AG09309 (cell line): ENCODE results near the gene ACTR1A.
A peak's percentile ranks its signal among the peaks of the same experiment; 100 is the strongest.

Experiments
- DNase-seq: peaks from one replicate; pipeline ENCODE4 v3.0.0-alpha.2; 2010; ENCODE audit warnings: low read depth
- H3K4me3 ChIP-seq: 2 replicates; pipeline ENCODE4 v1.5.1; 2011; ENCODE audit warnings: mild to moderate bottlenecking, low read depth, low read length, moderate library complexity; ENCODE audit not compliant: control insufficient read depth
- TF ChIP-seq, protein P1 (sequence below): IDR thresholded peaks from 2 replicates; pipeline ENCODE4 v1.5.1; 2011; ENCODE audit warnings: mild to moderate bottlenecking, low read depth, low read length, inconsistent platforms; ENCODE audit not compliant: insufficient read depth, control insufficient read depth; ENCODE audit errors: missing control alignments

The ACTR1A gene

DNA sequence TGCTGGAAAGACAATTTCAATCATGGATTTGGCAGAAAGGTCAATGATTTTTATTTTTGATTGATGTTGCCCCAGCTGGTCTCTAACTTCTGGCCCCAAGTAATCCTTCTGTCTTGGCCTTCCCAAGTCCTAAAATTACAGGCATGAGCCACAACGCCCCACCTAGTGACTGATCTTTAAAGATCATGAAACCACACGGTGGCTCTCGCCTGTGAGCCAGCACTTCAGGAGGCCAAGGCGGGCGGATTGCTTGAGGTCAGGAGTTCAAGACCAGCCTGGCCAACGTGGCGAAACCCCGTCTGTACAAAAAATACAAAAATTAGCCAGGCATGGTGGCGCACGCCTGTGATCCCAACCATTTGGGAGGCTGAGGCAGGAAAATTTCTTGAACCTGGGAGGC, 38.5 kb downstream of the ACTR1A start:
- TF ChIP-seq, protein P1, sequence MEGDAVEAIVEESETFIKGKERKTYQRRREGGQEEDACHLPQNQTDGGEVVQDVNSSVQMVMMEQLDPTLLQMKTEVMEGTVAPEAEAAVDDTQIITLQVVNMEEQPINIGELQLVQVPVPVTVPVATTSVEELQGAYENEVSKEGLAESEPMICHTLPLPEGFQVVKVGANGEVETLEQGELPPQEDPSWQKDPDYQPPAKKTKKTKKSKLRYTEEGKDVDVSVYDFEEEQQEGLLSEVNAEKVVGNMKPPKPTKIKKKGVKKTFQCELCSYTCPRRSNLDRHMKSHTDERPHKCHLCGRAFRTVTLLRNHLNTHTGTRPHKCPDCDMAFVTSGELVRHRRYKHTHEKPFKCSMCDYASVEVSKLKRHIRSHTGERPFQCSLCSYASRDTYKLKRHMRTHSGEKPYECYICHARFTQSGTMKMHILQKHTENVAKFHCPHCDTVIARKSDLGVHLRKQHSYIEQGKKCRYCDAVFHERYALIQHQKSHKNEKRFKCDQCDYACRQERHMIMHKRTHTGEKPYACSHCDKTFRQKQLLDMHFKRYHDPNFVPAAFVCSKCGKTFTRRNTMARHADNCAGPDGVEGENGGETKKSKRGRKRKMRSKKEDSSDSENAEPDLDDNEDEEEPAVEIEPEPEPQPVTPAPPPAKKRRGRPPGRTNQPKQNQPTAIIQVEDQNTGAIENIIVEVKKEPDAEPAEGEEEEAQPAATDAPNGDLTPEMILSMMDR: no peak
- no peak for DNase-seq
- H3K4me3 ChIP-seq: no peak overlapping the region

DNA sequence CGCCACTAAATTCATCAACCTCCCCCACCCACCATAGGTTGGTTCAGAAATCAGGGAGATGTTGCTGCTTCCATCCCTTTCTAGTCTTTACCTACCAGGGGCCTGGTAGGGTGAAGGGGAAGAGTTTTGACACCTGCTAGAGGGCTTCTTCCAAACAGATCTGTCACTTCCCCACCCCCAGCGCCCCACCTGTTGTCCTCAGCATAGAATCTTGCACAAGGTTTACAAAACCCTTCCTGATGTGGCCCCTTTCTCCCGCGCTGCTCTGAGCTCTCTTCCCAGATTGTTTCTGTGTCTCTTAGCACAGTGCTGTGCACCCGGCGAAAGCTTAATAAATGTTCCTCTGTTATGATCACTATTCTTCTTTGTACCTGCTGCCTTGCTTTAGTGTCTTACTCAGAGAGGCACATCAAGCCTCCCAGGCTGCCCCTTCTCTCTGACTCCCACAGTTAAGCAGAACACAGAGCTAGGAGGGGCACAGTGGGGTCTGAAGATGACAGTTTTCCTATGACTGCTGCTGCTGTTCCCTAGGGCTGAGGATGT, 39.9 kb downstream of the ACTR1A start:
- TF ChIP-seq, protein P1: no peak
- DNase-seq: no peak
- no peak overlapping the region for H3K4me3 ChIP-seq

DNA sequence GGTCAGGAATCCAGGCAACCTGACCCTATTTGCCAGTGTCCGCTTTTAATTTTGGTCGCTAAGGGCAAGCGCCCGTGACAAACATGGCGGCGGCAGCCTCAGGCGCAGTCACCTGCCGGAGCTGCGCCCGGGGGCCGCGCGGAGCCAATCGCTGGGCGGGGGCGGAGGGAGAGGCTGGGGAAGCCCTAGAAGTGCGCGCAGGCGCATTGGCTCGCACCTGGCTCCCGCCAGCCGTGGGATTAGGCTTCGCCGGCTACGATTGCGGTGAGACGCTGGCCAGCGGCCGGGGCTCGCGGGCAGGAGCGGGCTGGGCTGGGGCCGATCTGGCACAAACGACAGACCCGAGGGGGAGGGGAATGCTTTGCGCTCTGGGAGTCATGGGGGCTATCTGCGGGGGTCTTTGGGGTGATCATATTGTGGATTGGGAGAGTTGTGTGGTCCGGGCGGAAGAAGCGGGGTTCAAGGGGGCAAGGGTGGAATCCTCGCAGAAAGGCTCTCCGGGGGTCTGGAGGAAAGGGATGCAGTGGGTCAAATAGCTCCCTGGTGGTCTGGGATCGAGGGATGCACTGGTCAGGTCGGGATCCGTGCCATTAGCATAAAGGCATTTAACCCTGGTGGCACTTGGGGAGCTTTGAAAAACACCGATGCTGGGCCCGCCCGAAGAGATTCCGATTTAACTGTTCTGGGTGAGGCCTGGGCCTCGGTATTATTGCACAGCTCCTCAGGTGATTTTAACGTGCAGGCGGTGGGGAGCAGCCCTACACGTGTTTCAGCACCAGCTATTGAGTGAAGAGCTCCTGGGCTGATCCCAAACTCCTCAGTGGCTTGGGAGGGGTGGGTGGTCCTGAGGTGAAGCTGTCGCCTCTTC, 41.1 kb downstream of the ACTR1A start:
- no peak for DNase-seq
- TF ChIP-seq, protein P1: no peak
- H3K4me3 ChIP-seq: peak overlapping the region; percentile 41

DNA sequence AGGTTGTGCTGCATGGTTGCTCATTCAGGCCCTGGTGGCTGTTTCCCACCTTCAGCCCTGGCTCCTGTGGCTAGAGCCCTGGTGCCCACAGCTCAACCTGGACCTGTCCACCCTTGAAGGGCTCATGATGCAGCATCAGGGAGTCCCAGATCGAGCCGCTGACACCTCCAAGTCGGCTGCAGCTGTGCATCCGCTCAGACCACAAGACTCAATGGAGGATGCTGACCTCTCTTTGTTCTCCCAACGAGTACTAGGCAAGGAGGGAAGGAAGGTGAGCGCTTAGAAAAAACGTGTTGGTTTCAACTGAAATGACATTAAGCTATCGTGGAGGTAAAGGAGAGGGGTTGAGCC, 41.7 kb downstream of the ACTR1A start:
- TF ChIP-seq, protein P1: no peak
- no peak for DNase-seq
- no peak overlapping the region; the same call in 1 of the 2 replicates for H3K4me3 ChIP-seq

DNA sequence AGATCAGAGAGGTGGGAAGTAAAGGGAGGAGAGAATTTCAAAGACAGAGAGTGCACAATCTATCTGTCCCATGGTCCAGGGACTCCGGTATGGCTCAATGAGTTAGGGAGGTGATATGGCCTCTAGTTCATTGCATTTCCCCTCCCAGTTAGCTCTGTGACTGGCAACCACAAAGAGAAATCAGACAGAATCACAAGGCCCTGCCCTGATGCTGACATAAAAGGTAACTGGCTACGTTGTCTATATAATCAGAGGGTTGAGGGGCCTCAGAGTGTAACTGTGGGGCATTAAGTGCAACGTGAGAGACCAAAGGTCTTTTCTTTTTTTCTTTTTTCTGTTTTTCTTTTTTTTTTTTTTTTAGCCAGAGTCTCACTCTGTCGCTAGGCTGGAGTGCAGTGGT, 43.9 kb downstream of the ACTR1A start:
- TF ChIP-seq, protein P1: no peak
- no peak overlapping the region for H3K4me3 ChIP-seq
- no peak for DNase-seq

DNA sequence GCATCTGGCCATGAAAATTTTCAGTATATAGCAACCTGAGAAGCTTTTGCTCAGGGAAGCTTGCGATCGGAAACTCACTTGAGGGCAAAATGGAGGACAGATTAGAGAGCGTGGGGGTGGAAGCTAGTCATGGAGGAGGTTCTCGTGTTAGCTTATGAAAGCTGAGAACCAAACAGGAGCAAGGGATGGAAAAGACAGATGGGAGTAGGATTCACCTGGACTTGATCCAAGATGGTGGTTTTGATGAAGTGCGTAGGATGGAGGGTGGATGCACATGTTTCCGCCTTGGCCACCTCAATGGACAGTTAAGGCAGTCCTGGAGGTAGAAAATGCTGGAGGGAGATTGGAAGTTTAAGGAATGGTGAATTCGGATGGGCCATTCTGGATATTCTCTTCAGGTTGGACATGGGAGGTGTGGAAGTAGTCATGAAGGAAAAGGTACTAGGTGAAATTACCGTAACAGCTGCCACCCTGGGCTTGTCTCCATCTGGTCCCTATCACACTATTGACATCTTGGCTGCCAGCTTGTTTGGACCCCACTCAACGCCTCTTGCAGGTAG, 44.8 kb downstream of the ACTR1A start:
- TF ChIP-seq, protein P1: no peak
- no peak overlapping the region for H3K4me3 ChIP-seq
- no peak for DNase-seq
